NCI-H146 treated with DMSO at 0.1 percent for 48 hours (cell line): Measurements from ENCODE around the gene KCND1.
"Not testable (repeated sequence)": the region's sequence is repeated elsewhere in the genome, so short reads cannot be mapped to it uniquely, and the experiment has no call there.

ENCODE experiments used
- DNase-seq: peaks from one replicate; lab custom pipeline; 2025; ENCODE audit not compliant: unreplicated experiment; lab: John Stamatoyannopoulos, UW

Gene KCND1

GRCh38 chrX:48971249-48972219, at the start of gene KCND1:
KCND1 (minus strand) TSS chrX:48971844; CDS start chrX:48970271, 1,573 bp downstream.
- peak; percentile 72 for DNase-seq

DNA sequence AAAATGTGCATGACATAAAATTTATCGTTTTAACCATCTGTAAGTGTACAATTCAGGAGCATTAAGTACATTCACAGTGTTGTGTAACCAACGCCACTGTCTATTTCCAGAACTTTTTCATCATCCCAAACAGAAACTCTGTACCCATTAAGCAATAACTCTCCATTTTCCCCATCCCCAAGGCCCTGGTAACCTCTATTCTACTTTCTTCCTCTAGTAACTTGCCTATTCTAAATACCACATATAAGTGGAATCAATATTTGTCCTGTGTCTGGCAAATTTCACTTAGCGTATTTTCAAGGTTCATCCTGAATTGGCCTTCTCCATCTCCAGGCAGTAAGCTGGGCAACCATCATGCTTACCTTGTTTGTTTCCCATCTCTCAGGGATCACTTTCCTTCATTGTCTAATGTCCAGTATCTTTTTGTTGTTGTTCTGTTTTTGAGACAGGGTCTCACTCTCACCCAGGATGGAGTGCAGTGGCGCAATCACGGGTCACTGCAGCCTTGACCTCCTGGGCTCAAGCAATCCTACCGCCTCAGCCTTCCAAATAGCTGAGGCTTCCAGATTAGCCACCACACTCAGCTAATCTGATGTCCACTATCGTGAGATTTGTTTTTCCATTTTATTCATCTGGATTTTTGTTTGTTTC, 48.1 kb upstream of the KCND1 start:
- no peak for DNase-seq

- DNase-seq, result no peak
Observed at GRCh38 chrX:49019050-49019449, 47.4 kb upstream of the KCND1 start.

DNA sequence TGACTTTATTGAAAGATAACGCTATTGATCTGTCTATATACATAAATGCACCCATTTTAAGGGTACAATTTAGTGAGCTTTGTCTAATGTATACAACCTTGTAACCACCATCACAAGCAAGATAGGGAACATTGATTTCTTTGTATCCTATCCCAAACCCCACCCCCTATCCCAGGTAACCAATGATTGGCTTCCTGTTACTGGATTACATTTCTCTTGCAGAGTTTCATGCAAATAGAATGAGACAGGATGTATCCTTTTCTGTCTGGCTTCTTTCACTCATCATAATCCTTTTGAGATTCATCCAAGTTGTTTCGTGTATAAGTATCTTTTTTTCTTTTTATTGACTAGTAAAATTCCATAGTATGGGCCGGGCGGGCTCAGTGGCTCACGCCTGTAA, 32.1 kb upstream of the KCND1 start:
- DNase-seq, result no peak

- DNase-seq, result peak; percentile 79
Observed at GRCh38 chrX:49002091-49002935, 30.7 kb upstream of the KCND1 start, which contains the start of gene GRIPAP1. GRIPAP1 (minus strand) TSS chrX:49002264; CDS start chrX:49002229, 35 bp downstream.

DNA sequence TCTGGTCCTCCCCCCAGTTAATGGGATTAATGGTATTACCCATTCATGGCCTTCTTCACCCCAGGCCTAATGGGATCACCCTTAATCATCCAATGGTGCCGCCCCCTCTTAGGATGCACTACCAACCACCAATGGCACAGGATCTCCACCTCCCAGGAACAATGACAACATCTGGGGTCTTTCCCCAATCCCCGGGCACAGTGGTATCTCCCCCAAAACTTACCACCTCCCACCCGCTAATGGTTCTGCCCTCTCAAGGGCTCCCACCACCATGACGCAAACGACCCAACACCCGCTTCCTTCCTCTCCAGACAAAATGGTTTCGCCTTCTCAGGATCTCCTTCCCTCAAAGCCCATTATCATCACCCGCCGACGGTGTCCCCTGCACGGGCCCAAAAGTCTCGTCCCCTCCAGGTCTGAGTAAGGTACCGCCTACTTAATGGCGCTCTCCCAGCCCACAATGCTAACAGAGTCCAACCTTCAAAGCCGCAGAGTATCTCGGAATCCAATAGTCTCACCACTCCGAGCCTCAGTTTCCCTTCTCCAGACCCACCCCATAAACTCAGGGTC, 30.0 kb upstream of the KCND1 start:
- DNase-seq, result peak; percentile 22

DNA sequence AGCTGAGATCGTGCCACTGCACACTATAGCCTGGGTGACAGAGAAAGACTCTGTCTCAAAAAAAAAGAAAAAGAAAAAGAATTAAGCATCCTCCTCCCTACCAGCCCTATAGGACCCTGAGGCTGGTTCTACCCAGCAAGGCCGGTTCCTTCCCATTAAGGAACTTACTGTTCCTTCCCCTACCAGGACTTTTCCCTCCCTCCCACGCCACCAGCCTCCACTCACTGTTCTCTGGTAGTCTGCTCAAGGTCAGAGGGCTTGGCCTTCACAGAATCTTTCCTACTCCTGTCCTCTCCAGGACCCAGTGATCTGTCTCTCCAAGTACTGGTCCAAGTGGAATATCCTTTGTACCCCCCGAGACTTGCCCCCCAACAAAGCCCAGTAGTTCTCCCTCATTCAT, 29.0 kb upstream of the KCND1 start:
- DNase-seq, result no peak

DNA sequence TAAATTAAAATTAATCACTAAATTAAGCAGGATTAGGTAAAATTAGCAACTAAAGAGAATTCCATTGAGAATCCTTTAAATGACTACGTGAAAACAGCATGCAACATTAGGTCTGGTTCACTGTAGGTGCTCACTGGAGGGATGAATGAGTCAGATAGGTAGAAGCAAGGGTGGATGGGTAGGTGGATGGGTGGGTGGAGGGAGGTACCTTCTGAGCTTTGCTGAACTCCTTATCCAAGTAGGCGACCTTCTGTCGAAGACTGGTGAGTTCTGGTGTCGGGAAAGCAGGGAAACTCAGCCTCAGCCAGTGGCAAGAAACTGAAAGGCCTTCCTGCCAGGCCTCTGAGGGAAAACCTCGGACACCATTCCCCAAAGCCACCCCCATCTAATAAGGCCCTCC, 27.4 kb upstream of the KCND1 start:
- DNase-seq, result no peak

GRCh38 chrX:48998391-48998790, 26.7 kb upstream of the KCND1 start:
- no peak for DNase-seq

DNA sequence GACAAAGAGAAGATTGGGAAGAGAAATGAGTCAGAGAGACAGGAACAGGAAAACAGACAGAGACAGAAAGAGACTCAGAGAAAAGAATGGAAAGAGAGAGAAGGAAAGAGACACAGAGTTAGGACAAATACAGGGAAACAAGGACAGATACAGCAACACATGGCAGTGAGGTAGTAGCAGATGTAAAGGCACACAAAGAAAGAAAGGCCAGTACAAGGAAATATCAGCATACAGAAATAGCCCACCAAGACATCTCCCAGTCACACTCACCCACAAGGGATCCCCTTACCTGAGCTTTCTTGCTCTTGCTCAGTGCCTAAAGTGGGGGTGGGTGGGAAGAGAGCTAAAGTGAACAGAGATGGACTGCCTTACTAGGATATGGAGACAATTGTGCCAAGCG, 26.2 kb upstream of the KCND1 start:
- DNase-seq, result no peak

DNA sequence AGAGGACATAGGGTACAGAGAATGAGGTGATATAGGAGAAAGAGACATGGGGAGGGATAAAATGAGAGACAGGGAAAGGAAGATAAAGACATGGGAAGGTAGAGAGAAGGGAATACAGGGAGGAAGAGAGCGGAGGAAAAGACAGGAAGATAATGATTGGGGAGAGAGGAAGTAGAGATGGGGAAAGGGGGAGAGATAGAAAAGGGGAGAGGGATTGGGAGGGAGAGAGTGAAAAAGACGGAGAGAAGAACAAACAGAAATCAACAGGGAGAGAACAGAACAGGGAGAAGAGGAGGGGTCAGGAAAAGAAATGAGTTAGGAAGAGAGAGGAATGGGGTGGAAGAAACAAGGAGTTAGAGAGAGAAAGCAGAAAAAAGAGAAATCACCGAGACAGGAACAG, 25.8 kb upstream of the KCND1 start:
- no peak for DNase-seq

GRCh38 chrX:48996969-48997368, 25.3 kb upstream of the KCND1 start:
- no peak for DNase-seq

DNA sequence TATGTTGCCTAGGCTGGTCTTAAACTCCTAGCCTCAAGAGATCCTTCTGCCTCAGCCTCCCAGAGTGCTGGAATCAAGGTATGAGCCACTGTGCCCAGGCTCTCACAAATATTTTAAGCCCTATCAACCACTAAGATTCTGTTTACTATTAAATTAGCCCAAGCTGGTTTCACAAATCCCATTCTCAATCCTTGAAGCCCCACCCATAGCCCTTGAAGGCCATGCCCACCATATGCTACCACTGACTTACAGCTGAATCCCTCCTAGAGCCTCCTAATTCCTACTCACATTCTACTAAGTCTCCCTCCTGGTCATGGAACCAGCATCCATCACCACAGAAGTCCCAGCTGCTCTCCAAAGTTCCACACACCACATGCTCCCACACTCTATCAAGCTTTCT, 20.7 kb upstream of the KCND1 start:
- no peak for DNase-seq

GRCh38 chrX:48989483-48989882, 17.8 kb upstream of the KCND1 start:
- no peak for DNase-seq

DNA sequence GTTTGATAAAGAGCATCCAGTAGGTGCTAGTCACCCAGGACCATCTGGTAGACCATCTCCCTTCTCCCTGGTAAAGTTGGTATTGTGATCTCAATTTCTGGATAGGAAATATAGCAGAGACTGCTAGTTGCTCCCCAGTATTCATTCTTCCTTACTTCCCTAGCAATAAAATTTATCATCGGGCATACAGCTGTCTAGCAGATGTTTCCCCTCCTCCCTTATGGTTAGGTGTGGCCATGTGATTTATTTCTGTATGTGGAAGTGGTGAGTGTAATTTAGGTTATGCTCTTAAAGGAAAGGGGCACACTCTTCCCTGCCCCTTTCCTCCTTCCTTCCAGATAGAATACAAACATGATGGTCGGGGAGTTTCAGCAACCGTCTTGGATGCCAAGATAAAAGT, 12.3 kb upstream of the KCND1 start:
- no peak for DNase-seq

DNA sequence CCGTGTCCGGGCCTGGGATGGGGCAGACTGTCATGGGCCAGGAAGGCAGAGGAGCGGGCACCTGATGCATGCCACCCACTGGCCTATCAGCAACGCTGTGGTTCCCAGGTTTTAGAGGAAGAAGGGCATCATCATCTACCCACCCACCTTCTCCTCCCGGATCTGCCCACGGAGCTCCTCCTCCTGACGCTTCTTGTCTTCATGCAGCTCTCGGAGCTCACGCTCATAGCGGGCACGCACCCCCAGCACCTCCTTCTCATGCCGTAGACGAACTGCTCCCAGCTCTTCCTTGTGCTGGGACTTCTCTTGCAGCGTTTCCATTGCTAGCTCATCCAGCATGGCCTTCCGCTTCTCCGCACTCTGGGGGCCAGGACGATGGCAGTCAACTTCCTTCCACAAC, 11.4 kb upstream of the KCND1 start:
- no peak for DNase-seq

DNA sequence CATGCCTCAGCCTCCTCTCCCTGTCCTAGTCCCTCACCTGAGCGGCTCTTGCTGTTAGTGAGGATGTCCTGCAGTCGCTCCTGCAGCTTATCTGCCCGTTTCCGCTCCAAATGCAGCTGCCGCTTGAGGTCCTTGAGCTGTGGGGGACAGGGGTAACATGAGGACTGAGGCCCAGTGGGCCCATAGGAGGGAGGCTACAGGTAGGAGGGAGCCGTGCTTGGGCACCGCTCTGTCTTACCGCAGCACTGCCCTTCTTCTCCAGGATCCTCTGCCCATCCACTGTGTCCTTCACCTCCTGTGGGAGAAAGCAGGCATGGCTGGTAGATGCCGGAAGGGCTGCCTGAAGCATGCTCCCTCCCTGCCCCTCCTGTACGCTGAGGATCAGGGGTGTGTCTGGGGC, 9.5 kb upstream of the KCND1 start:
- DNase-seq, result no peak

- DNase-seq, result not testable (repeated sequence)
Observed at GRCh38 chrX:48980341-48980740, 8.7 kb upstream of the KCND1 start.

DNA sequence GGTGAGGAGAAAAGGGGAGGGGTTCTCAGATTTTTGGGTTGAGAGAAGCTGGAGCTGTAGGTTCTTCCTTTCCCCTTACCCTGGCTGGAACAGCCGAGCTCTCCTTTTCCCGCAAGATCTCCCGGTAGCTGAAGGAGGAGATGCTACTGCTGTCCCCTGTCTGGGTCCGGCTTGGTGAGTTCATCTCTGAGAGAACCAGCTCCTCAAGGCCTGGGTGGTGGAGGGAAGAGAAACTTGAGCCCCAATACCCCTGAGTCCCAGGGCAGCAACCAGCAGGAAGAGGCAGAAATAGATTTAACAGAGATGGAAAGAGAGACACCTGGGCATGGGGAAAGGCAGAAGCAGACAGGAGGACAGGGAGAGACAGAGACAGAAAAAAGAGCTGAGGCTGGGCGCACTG, 6.6 kb upstream of the KCND1 start:
- DNase-seq, result no peak

- no peak for DNase-seq
Observed at GRCh38 chrX:48976086-48976485, 4.4 kb upstream of the KCND1 start.

DNA sequence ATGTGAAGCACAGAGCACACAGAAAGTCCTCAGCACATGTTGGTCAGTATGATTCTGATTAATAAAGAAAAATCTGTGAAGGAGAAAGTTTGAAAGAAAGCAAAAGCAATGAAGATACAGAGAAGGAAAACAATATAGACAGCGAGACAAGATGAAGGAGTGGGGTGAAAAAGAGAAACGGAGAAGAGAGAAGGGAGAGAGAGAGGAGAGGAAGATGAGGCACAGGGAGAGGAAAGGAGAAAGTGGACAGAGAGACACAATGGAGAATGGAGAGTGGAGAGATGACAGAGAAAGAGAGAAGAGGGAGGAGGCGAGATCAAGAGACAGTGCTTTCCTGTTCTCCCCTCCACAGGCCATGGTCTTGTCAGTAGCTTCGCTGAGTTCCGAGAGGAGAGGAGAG, 3.9 kb upstream of the KCND1 start:
- DNase-seq, result no peak
